Measurements from ENCODE around the gene ZDHHC14.
"Not testable (repeated sequence)": the region's sequence is repeated elsewhere in the genome, so short reads cannot be mapped to it uniquely, and the experiment has no call there.

GRCh38 chr6:157467339-157467738 is 86.3 kb downstream of the ZDHHC14 start:
- not testable (repeated sequence) for TF ChIP-seq CTCF (IDR thresholded peaks at IDR 0.05); ZFX (IDR thresholded peaks at IDR 0.05; ENCODE audit: borderline replicate concordance)

Measured in 22Rv1 (cell line).